RKO (cell line): ENCODE data around the gene NT5C1B.
"Not testable (repeated sequence)": the region's sequence is repeated elsewhere in the genome, so short reads cannot be mapped to it uniquely, and the experiment has no call there.

ENCODE experiments used
- DNase-seq: peaks from one replicate; pipeline ENCODE4 v3.0.0-alpha.2; 2016; ENCODE audit warnings: low spot score

Gene NT5C1B

DNA sequence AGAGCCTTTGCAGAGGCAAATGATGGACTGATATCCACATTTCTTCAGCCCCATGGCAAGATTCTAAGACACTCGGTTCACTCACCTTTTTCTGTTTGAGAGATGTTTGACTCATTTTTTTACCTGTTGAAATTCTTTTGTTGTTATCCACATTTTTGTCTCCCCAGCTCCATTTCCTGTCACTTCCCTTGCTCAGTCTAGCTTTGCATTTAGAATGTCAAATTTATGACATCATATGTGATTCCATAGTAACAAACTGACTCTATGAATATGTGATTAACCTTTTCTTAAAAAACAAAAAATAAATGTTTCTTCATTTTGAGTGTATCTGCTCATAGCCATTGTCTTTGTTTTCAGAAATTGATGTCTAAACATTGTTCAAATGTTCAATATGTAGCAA, at the start of gene NT5C1B:
TSS of gene NT5C1B (minus strand) at position 216 of the 400 bp plus-strand sequence. CDS start at position 115, 101 bp downstream.
- no peak for DNase-seq

DNA sequence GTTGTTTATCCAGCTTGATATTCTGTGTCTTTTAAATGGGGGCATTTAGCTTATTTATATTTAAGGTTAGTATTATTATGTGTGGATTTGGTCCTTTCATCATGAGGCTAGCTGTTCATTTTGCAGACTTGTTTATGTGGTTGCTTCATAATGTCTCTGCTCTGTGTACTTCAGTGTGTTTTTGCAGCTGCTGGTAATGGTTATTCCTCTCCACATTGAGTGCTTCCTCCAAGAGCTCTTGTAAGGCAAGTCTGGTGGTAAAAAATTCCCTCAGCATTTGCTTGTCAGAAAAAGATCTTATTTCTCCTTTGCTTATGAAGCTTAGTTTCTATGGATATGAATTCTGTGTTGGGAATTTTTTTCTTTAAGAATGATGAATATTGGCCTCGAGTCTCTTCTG, 47.8 kb upstream of the NT5C1B start:
- DNase-seq: no peak

DNA sequence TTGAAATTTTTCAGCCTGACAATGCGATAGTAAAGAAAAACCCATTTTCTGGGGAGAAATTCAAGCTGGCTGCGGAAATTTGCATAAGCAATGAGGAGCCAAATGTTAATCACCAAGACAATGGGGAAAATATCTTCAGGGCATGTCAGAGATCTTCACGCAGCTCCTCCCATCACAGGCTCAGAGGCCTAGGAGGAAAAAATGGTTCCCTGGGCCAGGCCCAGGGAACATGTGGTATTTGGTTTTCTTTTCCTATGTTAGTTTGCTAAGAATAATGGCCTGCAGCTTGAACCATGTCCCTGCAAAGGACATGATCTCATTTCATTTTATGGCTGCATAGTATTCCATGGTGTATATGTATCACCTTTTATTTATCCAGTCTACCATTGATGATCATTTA, 43.3 kb upstream of the NT5C1B start:
- DNase-seq: not testable (repeated sequence)

DNA sequence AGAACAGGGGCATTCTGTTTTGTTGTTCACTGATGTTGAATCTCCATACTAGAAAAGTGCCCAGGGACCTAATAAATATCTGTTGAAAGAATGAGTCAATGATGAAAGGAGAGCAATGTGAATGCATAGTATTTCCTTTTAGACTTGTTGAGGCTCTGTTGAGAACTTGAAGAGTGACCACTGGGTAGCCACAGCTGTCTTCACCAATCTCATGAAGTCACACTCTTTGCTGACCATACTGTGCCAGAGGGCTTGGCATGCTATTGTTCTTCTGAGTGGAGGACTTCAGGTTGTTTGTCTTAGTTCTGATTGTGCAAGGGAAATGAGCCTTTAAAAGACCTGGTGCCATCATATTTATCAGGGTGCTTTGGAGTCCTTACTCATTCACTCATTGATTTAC, 41.6 kb upstream of the NT5C1B start:
- no peak for DNase-seq

DNA sequence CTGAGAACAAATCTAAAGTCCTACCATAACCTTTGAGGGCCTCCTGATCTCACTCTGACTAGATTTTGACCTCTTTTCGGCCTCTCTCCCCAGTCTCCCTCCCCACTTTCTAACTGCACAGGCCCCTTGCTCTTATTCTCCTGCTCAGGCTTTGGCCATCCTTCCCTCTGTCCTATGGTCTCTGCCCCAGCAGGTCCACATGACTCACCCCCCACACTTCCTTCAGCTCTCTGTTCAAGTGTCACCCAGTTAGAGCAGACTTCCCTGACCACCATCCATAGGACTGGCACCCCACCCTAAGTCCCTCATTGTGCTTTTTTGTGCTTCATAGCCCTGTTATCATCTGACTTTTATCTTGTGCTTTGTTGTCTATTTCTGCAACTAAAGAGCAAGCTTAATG, 41.2 kb upstream of the NT5C1B start:
- DNase-seq: no peak

DNA sequence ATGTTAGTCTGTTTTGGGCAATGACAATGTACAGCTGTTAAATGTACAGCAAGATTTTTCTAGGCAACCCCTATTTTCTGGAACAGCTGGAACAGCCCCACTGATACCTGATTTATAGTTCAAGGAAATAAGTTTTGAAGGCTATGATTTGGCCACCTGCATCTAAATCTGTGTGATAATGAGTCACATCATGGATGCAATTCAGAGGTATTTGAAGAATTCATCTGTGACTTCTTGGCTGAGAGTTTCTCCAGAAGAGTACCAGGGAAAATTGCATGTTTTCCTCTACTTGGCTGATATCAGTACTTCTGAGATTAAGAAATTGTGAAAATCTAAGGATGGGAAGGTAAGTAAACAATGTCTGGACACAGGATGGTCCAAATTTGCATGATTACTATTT, 40.7 kb upstream of the NT5C1B start:
- DNase-seq: no peak

DNA sequence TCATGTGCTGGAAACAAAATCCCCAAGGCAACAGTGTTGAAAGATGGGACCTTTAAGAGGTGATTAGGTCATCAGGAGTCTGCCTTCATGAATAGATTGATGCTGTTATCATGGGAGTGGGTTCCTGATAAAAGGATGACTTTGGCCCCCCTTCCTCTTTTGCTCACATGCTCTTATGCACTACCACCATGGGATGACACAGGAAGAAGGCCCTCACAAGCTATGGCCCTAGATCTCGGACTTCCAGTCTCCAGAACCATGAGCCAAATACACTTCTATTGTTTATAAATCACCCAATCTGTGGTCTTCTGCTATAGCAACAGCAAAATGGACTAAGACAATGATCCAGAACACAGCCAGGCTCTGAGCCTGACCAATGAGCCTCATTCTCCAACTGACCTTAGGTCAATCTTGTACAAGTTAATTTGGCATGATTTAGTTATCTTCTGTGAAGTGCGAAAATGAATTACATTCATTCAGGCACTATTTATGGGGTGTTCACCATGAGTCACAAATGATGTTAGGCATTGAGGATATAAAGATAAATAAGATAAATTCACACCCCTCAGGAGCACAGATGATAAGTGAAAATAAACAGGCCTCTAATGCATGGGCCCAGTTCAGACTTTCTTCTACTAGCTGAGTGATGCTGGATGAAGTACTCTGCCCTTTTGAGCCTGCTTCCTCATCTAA, 37.7 kb upstream of the NT5C1B start:
- DNase-seq: no peak

DNA sequence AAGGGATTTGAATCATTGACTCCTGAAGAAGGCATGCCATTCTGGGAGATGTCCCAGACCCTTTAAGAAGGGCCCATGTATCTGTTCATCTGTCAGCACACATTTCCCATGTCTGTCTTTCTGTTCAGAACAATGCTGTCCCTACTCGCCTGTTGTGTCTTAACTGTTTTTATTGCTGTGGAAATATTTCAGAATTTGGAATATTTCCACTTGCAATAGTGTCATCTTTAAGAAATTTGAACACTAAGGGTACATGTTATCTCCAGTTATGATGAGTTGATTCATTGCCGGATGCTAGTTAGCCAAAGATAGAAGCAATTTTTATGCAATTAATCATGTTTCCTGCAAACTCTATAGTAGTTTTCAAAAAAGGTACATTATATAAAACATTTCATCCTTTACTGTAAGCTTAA, 36.9 kb upstream of the NT5C1B start:
- no peak for DNase-seq

DNA sequence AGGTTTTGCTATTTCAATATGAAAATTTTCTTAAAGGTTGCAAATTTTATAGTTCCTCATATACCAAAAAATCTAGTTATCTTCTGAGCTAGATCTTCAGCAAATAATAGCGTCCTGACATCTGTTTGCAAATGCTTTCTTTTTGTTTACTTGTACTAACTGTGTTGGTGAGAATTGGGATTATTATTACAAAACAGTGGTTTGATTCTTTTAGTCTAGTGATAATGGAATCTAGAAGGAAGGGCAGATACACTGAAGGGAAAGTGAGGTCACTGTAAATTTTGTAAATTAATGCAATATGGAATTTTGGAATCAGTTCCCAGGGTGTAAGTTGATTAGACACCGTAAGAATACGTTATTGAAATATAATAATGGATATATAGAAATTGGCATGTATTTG, 36.2 kb upstream of the NT5C1B start:
- DNase-seq: no peak

DNA sequence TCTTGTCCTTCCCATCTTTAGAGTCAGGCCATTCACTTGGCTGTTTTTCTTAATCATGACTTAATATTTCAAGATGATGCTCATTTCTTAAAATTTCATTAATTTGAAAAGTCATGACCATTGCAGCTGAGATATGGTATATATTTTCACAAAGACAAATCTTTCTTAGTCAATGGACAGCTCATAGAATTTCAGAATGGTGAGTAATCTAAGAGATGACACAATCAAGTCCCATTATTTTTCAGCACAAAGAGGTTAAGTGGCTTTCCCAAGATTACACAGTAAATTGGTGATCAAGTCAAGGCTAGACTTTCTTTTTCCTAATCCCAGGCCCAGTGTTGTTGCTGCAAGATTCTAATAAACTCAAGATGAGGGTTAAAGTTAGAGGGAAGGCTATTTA, 34.4 kb upstream of the NT5C1B start:
- peak; percentile 66 for DNase-seq

DNA sequence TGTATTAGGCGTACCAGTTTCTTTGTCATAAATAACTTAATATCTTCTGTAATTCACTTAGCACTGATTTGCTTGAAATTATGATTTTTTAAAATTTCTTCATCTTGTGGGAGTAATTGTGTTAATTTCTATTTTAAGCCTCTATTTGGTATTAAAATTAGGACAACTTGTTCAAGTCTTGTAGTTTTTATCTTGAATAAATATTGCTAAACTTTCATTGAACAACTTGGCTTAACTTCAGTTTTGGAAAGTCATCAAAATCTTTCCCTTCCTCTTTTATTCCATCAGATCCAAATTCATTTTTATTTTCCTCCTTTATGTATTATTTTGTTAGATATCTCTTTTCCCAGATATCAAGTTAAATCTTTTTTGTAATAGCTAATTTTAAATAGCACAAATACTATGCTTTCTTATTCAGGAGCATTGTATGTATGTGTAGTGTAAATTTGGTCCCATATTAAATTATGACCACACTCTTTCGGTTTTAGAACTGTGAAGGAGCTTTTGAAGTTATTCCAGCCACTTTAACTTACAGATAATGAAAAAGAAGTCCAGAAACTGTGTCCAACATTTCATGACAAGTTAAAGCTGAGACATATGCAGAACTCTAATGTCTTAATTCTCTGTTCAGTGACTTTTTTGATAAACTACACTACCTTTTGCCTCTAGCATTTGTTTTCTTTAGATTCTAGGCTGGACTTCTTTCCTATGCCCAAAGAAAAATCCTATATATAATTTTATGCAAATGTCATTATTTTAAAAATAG, 31.7 kb upstream of the NT5C1B start:
- no peak for DNase-seq

DNA sequence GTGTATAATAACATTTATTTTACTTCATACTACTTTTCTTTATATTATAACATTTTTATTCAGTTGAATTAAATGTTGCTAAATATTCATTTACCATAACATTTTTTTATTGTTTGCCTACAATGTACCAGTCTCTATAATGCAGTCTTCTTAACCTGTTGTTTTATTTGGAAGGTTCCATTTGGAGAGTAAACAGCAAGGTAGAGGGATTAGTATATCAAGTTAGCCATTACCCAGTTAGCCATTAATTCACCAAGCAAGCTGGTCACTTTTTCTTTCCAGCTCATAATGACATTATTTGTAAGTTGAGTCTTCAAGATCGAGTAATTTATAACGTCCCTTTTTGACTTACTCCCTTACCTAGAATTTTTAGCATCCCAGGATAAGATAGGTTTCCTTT, 29.7 kb upstream of the NT5C1B start:
- DNase-seq: no peak

DNA sequence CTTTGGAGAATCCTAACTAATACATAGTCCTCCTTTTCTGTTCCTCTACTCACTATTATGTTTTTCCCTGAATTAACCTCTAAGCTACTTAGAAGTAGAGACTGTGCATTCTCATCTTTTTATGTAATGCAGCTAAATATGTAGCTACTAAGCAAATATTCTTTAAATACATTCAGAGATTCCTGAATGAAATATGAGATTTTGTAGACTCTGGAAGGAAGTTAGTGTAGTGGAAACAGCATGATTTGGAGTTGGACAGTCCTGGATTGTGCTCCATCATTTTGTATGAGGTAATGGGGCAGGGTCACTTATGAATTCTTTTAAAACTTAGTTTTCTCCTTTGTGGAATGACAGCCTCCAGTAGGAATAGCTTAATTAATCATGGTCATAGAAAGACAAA, 24.7 kb upstream of the NT5C1B start:
- DNase-seq: no peak

DNA sequence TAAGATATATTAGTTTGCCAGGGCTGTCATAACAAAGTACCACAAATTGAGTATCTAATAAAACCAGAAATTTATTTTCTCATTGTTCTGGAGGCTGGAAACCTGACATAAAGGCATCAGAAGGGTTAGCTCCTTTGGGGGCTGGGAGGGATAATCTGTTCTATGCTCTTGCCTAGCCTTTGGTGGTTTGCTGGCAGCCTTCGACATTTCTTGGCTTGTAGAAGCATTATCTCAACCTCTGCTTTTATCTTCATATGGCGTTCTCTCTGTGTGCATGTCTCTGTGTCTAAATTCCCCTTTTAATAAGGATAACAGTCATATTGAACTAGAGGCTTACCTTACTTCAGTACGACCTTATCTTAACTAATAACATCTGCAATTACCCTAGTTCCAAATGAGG, 22.8 kb upstream of the NT5C1B start:
- no peak for DNase-seq

DNA sequence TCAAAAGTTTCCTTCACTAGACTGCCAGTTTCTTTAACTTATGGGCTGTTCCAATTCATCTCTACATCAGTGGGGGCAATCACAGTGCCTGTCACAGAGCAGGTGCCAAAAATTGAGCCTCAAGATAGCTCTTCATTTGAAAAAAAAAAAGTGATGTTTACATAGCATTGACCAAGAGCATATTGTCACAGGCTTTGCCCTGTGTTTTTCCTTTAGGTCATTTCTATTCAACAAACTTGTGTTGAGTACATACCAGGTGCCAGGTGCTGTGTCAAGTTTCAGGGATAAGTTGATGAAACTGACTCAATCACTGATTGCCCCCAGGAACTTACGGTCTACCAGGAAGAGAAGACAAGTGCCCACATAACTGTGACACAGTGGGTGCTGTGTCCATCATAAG, 22.2 kb upstream of the NT5C1B start:
- DNase-seq: no peak

DNA sequence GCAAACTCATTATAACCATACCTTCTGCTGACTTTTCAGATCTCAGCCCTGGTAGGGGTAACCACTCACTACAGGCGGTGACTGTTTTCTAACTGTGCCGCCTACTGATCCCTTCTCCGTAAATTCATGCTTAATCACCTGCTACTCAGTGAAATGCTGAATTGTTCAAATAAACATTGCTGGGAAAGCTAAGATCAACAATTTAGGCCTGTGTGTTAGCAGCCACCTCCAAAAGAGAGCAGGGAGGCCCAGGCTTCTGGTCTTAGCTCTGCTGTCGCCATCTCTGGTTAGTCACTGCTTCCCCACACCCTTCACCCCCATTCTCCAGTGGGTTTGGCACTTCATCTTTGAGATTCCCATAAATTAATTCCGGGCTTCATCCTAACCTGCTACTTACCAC, 21.8 kb upstream of the NT5C1B start:
- no peak for DNase-seq

DNA sequence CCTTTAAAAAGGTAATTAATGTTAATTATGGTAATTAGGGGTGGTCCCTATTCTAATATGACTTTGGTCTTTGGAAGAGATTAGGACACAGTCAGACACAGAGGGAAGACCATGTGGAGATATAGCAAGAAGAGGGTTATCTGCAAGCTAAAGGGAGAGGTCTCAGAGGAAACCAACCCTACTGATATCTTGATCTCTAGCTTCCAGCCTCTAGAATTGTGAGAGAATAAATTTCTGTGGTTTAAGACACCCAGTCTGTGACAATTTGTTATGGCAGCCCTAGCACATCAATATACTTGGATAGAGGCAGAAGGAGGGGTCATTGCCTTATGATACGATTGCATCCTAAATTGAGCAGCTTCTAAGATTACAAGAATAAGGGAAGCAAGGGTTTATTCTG, 21.3 kb upstream of the NT5C1B start:
- DNase-seq: no peak

DNA sequence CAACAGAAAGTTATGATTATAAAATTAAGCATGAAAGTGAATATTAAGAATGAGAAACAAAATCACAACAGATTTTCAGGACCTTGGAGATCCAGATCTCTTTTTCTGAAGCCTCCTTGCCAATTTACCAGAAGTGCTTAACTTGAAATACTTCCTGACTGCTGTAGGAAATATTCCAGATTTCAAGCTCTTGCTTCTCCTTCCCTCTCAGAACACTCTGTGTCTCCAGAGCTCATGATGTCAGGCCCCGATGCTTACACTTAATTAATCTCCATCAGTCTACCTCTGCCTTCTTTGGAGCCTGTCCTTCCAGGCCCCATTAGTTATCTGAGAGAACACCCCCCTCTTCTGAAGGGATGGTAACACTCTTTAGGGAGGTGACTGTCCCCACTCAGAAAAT, 20.7 kb upstream of the NT5C1B start:
- no peak for DNase-seq

DNA sequence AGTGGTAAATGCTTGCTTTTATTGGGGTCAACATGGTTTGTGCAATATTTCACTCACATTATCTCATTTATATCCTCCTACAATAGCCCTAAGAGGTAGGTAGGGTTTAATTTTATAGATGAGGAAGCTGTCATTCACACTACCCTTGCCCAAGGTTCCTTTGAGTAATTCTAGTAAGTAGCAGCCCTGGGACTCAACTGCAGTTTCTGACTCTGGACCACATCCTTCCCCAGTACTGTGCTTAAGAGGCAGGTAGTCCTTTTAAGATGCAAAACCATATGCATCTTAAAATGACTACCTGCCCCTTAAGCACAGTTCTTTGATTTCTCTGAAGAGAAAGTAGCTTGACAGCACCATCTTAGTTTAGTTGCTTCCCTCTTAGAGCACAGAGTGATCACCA, 15.7 kb upstream of the NT5C1B start:
- DNase-seq: no peak

DNA sequence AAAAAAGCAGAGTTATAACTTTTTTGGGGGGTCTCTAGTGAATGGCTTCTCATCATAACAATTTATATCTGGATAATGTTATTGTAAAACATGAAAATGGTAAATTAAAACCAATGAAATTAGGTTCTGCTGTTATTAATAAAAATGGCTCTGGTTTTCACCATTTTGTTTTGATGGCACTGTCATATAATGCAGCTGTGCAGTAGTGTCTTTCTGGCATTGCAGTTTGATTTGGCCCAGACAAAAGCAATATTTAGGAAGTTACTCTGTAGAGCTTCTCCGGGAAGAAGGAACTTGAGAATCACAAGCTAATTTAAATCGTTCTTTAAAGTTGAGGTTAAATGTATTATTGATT, 15.1 kb upstream of the NT5C1B start:
- no peak for DNase-seq

DNA sequence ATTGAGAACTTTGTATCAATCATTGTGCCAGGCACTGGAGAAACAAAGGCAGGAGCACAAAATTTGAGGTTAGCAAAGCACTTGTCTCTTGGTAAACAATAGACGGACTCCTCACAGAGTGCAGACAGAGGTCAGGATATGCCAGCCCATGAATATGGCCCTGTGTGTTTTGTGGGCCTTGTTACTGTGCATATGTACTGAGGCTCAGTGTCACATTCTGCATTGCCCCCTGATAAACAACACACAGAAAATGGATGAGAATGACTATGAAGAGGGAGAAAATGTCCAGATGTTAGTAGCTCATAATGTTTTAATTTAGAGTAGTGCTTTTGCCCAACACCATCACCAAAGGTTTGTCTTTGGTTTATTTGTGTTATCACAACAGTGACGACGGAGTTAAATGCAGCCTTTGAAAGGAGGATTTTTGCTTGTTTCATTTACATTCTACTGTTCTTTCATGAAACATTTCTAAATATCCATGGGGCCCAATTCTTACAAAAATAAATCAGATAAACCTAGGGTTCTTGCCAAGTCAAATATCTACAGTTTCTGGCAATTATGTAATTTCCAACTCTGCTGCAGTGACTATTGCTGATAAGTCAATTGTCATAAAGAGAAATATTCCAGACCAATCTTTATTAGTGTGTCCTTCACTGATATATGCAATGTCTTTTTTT, 14.6 kb upstream of the NT5C1B start:
- no peak for DNase-seq

DNA sequence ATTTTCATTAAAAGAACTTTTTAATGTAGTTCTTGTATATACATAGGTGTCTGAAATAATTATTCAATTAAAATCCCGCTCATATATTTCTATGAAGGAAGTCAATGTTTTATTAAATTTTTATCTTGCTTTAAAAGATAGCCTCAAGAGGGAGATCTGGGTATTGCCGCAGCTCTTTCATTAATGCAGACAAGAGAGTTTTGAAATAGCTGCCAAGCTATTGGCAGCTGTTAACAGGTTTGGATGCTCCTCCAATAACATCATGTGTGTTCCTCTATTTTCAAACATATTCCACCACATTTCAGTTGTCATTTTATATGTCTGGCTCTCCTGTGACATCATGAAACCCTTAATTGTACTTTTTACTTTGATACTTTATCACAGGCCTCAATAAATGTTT, 12.9 kb upstream of the NT5C1B start:
- DNase-seq: no peak

DNA sequence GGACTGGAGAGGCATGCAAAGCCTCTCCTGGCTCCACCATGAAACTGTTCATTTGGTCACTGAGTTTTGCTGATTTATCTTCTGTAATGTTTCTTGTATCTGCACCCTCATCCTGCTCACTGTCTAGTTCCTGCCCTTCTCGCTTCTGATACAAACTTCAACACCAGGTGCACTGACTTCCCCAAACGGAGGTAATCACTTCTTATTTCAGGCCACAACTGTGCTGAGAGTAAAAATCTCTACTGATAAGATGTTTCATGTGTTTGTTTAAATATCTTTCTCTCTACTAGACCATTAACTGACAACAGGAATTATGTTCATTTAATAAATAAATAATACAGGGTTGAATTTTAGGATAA, 10.9 kb upstream of the NT5C1B start:
- no peak for DNase-seq
